Cerebellar cortex (tissue), 1 donor: ENCODE data around the gene RASSF6.
"Not testable (repeated sequence)": the region's sequence is repeated elsewhere in the genome, so short reads cannot be mapped to it uniquely, and the experiment has no call there.

Experiments
- DNase-seq: peaks from one replicate; pipeline ENCODE4 v3.0.0-alpha.2; 2015; ENCODE audit warnings: low spot score

RASSF6 gene, protein sequence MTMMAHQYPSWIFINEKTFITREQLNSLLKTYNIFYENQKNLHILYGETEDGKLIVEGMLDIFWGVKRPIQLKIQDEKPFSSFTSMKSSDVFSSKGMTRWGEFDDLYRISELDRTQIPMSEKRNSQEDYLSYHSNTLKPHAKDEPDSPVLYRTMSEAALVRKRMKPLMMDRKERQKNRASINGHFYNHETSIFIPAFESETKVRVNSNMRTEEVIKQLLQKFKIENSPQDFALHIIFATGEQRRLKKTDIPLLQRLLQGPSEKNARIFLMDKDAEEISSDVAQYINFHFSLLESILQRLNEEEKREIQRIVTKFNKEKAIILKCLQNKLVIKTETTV

DNA sequence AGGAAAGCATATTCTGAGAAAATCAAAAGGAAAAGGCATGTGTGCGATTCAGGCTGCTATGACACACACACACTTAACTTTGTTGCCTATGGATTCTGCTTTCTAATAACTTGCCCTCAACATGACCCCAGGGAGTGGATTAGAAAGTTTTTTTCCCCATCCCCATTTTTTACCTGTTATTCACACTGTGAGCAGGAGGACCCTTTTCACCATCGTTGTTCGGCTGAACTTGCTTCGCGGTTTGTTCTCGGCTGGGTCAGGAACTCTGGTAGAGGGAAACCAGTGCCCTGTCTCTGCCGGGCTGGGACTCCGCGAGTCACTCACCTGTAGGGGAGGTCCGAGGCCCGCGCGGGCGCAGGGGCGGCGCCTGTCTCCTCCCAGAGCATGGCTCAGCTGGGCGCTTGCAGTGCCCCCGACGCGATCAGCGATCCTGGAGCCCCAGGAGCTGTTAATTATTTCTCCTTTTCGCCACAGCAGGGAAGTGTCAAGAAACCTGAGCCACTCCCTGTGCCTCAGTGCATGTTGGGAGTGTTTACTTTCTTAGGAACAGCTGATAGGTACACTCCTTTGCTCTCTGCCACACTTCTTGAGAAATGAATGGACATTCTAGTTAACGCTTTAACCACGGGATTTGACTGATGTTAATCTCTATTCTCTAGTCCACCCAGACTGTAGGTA is at the start of gene RASSF6:
Gene RASSF6, minus strand, starts transcription at position 322 of the 678 bp plus-strand sequence. CDS start 8,641 bp downstream, outside the sequence.
- DNase-seq = no peak

DNA sequence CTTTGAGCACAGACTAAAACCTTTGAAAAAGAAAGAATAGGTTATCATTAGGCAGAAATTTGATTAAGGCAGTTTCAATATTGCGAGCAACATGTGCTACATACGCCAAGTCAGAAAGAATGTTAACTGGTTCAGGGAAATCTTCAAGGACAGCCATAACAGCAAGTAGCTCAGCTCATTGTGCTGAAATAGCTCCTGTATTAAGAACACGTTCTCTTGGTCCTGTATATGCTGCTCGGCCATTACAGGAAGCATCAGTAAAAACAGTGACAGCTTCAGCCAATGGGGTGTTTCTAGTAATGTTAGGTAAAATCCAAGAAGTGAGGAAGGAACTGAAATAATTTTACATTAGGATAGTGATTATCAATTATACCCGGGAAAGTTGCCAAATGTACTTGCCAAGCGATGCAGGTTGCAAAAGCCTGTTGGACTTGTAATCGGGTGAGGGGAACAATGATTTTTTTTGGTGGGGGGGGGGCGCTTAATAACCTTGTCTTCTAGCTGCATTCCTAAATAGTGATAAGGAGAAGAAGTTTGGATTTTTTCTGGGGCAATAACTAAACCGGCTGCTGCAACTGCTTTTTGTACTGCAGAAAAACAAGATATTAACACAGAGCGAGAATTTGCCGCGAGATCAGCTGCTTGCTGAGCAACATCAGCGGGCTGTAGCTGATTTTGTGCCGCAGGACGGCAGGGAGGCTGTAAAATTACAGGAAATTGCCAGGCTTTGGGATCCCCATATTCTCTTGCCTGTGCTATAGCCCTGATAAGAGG is 49.4 kb upstream of the RASSF6 start:
- DNase-seq = no peak

DNA sequence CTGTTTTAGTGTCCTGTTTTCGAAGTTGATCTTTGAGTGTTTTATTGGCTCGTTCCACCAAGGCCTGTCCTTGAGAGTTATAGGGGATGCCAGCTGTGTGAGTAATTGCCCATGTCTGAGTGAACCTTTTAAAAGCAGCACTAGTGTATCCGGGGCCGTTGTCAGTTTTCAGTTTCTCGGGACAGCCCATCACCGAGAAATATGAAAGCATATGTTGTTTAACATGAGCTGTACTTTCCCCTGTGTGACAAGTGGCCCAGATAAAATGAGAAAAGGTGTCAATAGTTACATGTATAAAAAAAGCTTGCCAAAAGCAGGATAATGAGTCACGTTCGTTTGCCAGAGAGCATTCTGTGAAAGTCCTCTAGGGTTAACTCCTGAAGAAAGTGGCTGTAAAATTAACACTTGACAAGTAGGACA is 48.6 kb upstream of the RASSF6 start:
- no peak for DNase-seq

DNA sequence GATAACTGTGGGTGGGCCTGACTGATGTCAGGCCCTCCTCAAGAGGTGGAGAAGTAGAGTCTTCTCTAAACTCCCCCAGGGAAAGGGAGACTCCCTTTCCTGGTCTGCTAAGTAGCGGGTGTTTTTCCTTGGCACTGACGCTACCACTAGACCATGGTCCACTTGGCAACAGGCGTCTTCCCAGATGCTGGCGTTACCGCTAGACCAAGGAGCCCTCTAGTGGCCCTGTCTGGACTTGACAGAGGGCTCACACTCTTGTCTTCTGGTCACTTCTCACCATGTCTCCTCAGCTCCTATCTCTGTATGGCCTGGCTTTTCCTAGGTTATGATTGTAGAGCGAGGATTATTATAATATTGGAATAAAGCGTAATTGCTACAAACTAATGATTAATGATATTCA is 45.7 kb upstream of the RASSF6 start:
- not testable (repeated sequence) for DNase-seq

DNA sequence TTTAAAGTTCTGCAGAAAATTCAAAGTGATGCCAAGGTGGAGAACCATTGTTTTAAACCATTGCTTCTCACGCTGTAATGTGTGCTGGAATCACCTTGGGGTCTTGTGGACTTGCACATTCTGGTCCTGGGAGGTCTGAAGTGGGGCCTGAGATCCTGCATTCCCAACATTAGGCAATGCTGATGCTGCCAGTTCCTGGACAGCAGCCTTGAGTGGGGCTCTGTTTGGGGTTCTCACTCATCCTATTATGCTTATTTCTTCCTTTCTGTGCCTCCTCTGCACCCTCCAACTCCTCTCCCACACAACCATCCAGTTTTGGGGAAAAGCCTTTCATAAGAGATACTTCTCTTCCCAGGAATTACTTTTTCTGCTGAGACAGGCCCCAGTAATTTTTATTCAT is 44.2 kb upstream of the RASSF6 start:
- DNase-seq = no peak

GRCh38 chr4:73663576-73663975 is 43.3 kb upstream of the RASSF6 start:
- DNase-seq = no peak

GRCh38 chr4:73662709-73663546 is 42.7 kb upstream of the RASSF6 start:
- no peak for DNase-seq

- no peak for DNase-seq
Observed at GRCh38 chr4:73661646-73662119, 41.4 kb upstream of the RASSF6 start.

DNA sequence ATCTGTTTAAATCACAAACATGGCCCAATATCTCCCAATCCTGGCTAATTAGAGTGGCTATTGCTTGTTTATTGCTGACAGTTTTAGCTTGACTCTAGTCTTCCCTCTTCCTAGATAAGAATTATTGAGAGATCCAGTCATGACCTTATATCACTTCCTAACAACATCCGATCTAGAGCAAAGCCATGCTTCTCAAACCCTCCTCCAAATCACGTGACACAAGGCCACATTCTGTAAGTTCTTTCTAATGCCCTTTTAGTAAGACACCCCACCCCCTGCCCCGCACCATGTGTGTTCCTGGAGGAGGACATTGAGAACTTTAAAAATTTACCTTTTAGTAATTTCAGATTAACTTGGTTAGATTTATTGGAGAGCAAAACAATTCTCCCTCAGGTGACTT is 40.6 kb upstream of the RASSF6 start:
- DNase-seq = no peak

GRCh38 chr4:73653695-73654106 is 33.5 kb upstream of the RASSF6 start:
- peak; percentile 52 for DNase-seq

DNA sequence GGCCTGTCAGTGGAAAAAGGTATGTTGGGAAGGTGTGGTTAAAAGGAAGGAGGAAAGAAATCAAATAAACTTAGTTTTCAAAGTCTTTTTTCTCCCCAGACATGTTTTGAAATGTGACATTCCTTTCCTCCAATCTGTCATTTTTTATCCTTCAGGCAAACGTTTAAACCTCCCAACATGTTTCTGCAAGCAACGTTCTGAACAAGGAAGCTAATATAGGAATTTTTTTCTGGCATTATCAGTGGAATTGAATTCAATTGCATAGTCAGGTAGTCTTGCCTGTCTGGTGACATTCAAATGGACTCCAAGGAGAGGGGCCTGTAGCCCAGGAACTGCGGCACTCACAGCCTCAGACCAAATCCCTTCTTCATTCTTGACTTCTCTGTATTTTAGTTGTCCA is 30.0 kb upstream of the RASSF6 start:
- no peak for DNase-seq

- DNase-seq = no peak
Observed at GRCh38 chr4:73648478-73648877, 28.2 kb upstream of the RASSF6 start.

GRCh38 chr4:73646117-73646516 is 25.9 kb upstream of the RASSF6 start:
- DNase-seq = no peak

- DNase-seq = no peak
Observed at GRCh38 chr4:73631565-73632226, 11.5 kb upstream of the RASSF6 start.

DNA sequence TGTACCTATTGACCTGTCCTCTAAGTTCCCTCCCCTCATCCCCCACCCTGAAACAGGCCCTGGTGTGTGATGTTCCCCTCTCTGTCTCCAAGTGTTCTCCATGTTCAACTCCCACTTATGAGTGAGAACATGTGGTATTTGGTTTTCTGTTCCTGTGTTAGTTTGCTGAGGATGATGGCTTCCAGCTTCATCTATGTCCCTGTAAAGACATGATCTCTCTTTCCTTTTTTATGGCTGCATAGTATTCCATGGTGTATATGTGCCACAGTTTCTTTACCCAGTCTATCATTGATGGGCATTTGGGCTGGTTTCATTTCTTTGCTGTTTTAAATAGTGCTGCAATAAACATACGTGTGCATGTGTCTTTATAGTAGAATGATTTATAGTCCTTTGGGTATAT is 8.6 kb upstream of the RASSF6 start:
- not testable (repeated sequence) for DNase-seq

- no peak for DNase-seq
Observed at GRCh38 chr4:73621357-73621756, 1.1 kb upstream of the RASSF6 start.

DNA sequence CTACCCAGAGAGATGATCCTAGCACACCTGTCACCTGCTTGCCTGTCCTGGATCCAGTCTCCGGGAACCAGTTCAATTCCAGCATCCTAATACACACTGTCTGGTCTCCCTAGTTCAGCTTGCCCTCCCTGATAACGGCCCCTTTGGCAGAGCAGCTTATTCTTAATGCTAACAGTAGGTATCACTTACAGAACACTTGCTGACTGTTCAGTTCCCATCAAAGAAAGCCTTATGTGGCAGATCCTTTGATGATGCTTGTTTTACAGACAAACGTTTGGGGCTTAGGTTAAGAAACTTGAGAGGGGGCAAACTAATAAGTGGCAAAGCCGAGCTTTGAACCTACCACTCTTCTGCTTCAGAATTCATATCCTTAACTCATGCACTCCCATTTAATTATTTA is 890 bp downstream of the RASSF6 start:
- no peak for DNase-seq

DNA sequence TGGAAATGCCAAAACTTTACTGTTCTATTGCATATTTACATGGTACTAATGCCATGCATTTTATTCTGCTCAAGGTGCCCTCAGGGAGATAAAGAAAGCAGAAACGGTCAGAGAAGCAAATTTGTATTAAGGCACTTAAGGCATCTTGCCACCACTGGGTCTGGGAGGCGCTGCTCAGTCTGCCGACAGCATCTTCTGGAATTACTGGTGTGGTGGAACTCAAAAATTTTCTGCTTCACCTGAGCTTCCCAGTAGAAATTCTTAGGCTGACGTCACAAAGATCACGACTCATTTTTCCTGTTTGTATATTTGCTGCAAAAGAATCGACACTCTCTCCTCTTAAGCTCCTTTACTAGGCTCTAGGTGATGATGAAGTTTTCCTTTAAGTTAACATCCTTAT is 3.0 kb downstream of the RASSF6 start:
- DNase-seq = no peak

- no peak for DNase-seq
Observed at GRCh38 chr4:73615613-73616012, 4.6 kb downstream of the RASSF6 start.

DNA sequence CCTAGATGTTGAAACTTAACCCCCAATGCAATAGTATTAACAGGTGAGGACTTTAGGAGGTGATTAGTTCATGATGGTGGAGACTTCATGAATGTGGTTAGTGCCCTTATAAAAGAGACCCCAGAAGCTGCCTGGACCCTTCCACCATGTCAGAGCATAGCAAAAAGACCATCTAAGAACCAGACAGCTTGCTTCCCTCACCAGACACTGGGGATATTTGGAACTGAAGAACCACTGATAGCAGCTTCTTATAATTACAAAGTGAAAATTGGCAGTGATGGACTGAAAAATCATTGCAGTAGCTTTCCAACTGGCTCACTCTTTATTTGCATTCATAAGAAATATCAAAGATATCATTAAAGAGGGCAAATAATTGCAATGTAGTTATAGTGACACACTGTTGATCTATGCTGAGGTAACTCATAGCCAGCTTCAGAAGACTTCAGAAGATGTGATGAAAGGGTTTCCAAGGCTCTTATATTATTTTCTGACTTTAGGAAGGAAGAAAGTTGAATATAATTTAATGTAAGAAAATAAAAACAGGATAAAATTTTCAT is 5.8 kb downstream of the RASSF6 start:
- DNase-seq = no peak

- DNase-seq = no peak
Observed at GRCh38 chr4:73613130-73613529, 7.1 kb downstream of the RASSF6 start.
